Suprapubic skin (tissue), 3 donors: ENCODE measurements around the gene MAP3K20.

Experiments used
- EP300 ChIP-seq: sonication (generic); formaldehyde crosslinking; IDR thresholded peaks from one replicate; pipeline ENCODE4 v1.6.1; 2017; ENCODE audit warnings: antibody characterized with exemption
- TF ChIP-seq, protein P1 (sequence below), 2 donors: fragments of 200-600 bp in 1 of 2; fragments of 450-650 bp in 1 of 2; sonication (generic) in 1 of 2; IDR thresholded peaks; one replicate each; pipeline ENCODE4 v1.5.1; 2016 to 2019; ENCODE audit warnings: antibody characterized with exemption in 2 of 2, mild to moderate bottlenecking in 1 of 2, moderate library complexity in 1 of 2

DNA sequence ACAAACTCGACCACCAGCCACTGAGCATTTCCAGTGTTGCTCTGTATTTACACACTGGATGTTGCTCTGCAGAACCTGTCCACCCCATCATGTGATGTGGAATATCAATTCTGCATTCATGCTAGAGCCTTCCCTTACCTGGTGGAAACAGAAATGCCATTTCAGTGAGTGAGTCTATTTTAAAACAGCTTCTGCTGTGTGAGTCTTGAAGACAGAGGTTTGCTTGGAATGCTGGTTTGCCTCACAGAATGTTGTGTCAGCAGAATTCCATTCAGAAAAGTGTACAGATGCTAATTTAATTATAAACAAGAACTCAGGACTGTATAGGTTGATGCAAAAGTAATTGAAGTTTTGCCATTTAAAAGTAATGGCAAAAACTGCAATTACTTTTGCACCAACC lies 118.3 kb downstream of the MAP3K20 start:
- TF ChIP-seq, protein P1, sequence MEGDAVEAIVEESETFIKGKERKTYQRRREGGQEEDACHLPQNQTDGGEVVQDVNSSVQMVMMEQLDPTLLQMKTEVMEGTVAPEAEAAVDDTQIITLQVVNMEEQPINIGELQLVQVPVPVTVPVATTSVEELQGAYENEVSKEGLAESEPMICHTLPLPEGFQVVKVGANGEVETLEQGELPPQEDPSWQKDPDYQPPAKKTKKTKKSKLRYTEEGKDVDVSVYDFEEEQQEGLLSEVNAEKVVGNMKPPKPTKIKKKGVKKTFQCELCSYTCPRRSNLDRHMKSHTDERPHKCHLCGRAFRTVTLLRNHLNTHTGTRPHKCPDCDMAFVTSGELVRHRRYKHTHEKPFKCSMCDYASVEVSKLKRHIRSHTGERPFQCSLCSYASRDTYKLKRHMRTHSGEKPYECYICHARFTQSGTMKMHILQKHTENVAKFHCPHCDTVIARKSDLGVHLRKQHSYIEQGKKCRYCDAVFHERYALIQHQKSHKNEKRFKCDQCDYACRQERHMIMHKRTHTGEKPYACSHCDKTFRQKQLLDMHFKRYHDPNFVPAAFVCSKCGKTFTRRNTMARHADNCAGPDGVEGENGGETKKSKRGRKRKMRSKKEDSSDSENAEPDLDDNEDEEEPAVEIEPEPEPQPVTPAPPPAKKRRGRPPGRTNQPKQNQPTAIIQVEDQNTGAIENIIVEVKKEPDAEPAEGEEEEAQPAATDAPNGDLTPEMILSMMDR (IDR thresholded peaks at IDR 0.05): no peak
- no peak for TF ChIP-seq EP300
